H9 (cell line): ENCODE results near the gene HIPK2. TPM values are rescaled to one million over a fixed set of nuclear protein-coding genes. Genes with fewer than 3 reads are reported as not detected.

ENCODE experiments used
- DNase-seq: peaks from one replicate; pipeline ENCODE4 v3.0.0-alpha.2; 2017
- H2AFZ ChIP-seq: one replicate; pipeline ENCODE4 v1.6.1; 2013; ENCODE audit warnings: mild to moderate bottlenecking, low read length, control low read depth, moderate library complexity
- H2AK5ac ChIP-seq: 2 replicates; pipeline ENCODE4 v1.6.1; 2013; ENCODE audit warnings: low read length, control low read depth, mixed read lengths; ENCODE audit not compliant: insufficient read length
- H2BK120ac ChIP-seq: one replicate; pipeline ENCODE4 v1.6.1; 2013; ENCODE audit warnings: low read depth, mild to moderate bottlenecking, low read length, control low read depth, inconsistent platforms; ENCODE audit not compliant: poor library complexity, severe bottlenecking
- H2BK12ac ChIP-seq: 2 replicates; pipeline ENCODE4 v1.6.1; 2013; ENCODE audit warnings: low read length, control low read depth, mixed read lengths, low read depth; ENCODE audit not compliant: insufficient read length
- H2BK15ac ChIP-seq: 2 replicates; pipeline ENCODE4 v1.6.1; 2013; ENCODE audit warnings: low read depth, low read length, control low read depth
- H2BK20ac ChIP-seq: one replicate; pipeline ENCODE4 v1.6.1; 2013; ENCODE audit warnings: low read depth, mild to moderate bottlenecking, low read length, control low read depth, inconsistent platforms; ENCODE audit not compliant: poor library complexity, severe bottlenecking
- H2BK5ac ChIP-seq: 2 replicates; pipeline ENCODE4 v1.6.1; 2013; ENCODE audit warnings: low read length, control low read depth, mixed read lengths; ENCODE audit not compliant: insufficient read length
- H3K14ac ChIP-seq: 2 replicates; pipeline ENCODE4 v1.6.1; 2013; ENCODE audit warnings: low read length, control low read depth; ENCODE audit not compliant: insufficient read depth
- H3K18ac ChIP-seq: 2 replicates; pipeline ENCODE4 v1.6.1; 2013; ENCODE audit warnings: low read depth, mild to moderate bottlenecking, mixed read lengths, low read length, control low read depth; ENCODE audit not compliant: insufficient read length
- H3K23ac ChIP-seq: 2 replicates; pipeline ENCODE4 v1.6.1; 2013; ENCODE audit warnings: low read length, control low read depth, mixed read lengths, low read depth; ENCODE audit not compliant: insufficient read length
- H3K23me2 ChIP-seq: 2 replicates; pipeline ENCODE4 v1.6.1; 2013; ENCODE audit warnings: low read depth, mild to moderate bottlenecking, mixed read lengths, low read length, control low read depth; ENCODE audit not compliant: insufficient read length, poor library complexity, severe bottlenecking
- H3K27ac ChIP-seq: 2 replicates; pipeline ENCODE4 v1.5.1; 2013; ENCODE audit warnings: low read length, control low read depth, mixed read lengths, low read depth; ENCODE audit not compliant: insufficient read length
- H3K27me3 ChIP-seq: 2 replicates; pipeline ENCODE4 v1.6.1; 2013; ENCODE audit warnings: low read length, control low read depth, inconsistent platforms; ENCODE audit not compliant: insufficient read depth
- H3K4ac ChIP-seq: 2 replicates; pipeline ENCODE4 v1.6.1; 2013; ENCODE audit warnings: low read depth, mild to moderate bottlenecking, control low read depth, inconsistent platforms, low read length, moderate library complexity
- H3K4me1 ChIP-seq: 2 replicates; pipeline ENCODE4 v1.6.1; 2013; ENCODE audit warnings: low read length, control low read depth, inconsistent platforms; ENCODE audit not compliant: insufficient read depth
- H3K4me2 ChIP-seq: 2 replicates; pipeline ENCODE4 v1.6.1; 2013; ENCODE audit warnings: low read length, control low read depth, mixed read lengths; ENCODE audit not compliant: insufficient read length, insufficient read depth
- H3K56ac ChIP-seq: 2 replicates; pipeline ENCODE4 v1.6.1; 2013; ENCODE audit warnings: low read depth, mild to moderate bottlenecking, mixed read lengths, low read length, control low read depth; ENCODE audit not compliant: insufficient read length
- H3K79me1 ChIP-seq: 2 replicates; pipeline ENCODE4 v1.6.1; 2013; ENCODE audit warnings: low read depth, mild to moderate bottlenecking, moderate library complexity, low read length, control low read depth, inconsistent platforms; ENCODE audit not compliant: insufficient read depth, poor library complexity, severe bottlenecking
- H3K79me2 ChIP-seq: 2 replicates; pipeline ENCODE4 v1.6.1; 2013; ENCODE audit warnings: low read length, control low read depth, inconsistent platforms; ENCODE audit not compliant: insufficient read depth
- H3K9ac ChIP-seq: 2 replicates; pipeline ENCODE4 v1.6.1; 2013; ENCODE audit warnings: low read length, control low read depth, mixed read lengths; ENCODE audit not compliant: insufficient read length; ENCODE audit errors: extremely low read depth
- H3K9me3 ChIP-seq: one replicate; pipeline ENCODE4 v1.6.1; 2013; ENCODE audit warnings: low read depth, low read length, inconsistent platforms; ENCODE audit not compliant: control insufficient read depth
- H3T11ph ChIP-seq: one replicate; pipeline ENCODE4 v1.6.1; 2013; ENCODE audit warnings: mild to moderate bottlenecking, low read length, control low read depth, inconsistent platforms
- H4K20me1 ChIP-seq: one replicate; pipeline ENCODE4 v1.6.1; 2013; ENCODE audit not compliant: control insufficient read depth, insufficient read length, insufficient read depth
- H4K5ac ChIP-seq: 2 replicates; pipeline ENCODE4 v1.6.1; 2013; ENCODE audit warnings: low read depth, mild to moderate bottlenecking, mixed read lengths, low read length, control low read depth; ENCODE audit not compliant: insufficient read length
- H4K8ac ChIP-seq: replicated peaks from 2 replicates; pipeline ENCODE4 v1.6.1; 2013; ENCODE audit warnings: low read length, control low read depth, mixed read lengths, low read depth; ENCODE audit not compliant: insufficient read length
- H4K91ac ChIP-seq: 2 replicates; pipeline ENCODE4 v1.6.1; 2013; ENCODE audit warnings: low read depth, mild to moderate bottlenecking, moderate library complexity, mixed read lengths, low read length, control low read depth; ENCODE audit not compliant: insufficient read length
- H3K27ac Mint-ChIP-seq, 3 experiments: 2 replicates in 2 of 3; 3 replicates in 1 of 3; pipeline ENCODE4 v1.8.0; 2020 to 2021; ENCODE audit warnings: mixed read lengths in 3 of 3, mild to moderate bottlenecking in 1 of 3, moderate library complexity in 1 of 3
- H3K27me3 Mint-ChIP-seq: 2 replicates; pipeline ENCODE4 v1.8.0; 2021; ENCODE audit warnings: low read depth, mild to moderate bottlenecking, moderate library complexity, mixed read lengths
- H3K36me3 Mint-ChIP-seq, 3 experiments: 2 replicates in 2 of 3; 3 replicates in 1 of 3; pipeline ENCODE4 v1.8.0; 2020 to 2021; ENCODE audit warnings: low read depth in 3 of 3, mixed read lengths in 3 of 3; ENCODE audit not compliant: insufficient read depth in 1 of 3
- H3K4me1 Mint-ChIP-seq, 2 experiments: 2 replicates each; pipeline ENCODE4 v1.8.0; 2020; ENCODE audit warnings: mixed read lengths in 2 of 2
- H3K4me3 Mint-ChIP-seq, 2 experiments: 2 replicates in 1 of 2; 3 replicates in 1 of 2; pipeline ENCODE4 v1.8.0; 2020 to 2021; ENCODE audit warnings: mild to moderate bottlenecking in 2 of 2, mixed read lengths in 2 of 2, moderate library complexity in 1 of 2
- H3K9me3 Mint-ChIP-seq, 2 experiments: 2 replicates in 1 of 2; 3 replicates in 1 of 2; pipeline ENCODE4 v1.8.0; 2020; ENCODE audit warnings: mild to moderate bottlenecking in 2 of 2, mixed read lengths in 2 of 2, moderate library complexity in 1 of 2
- WGBS: extraction: QIAGEN DNeasy Blood & Tissue Kit; methylation state at CpG from one replicate; pipeline ENCODE4 v1.1.7; 2013; ENCODE audit warnings: missing lambda C conversion rate, low lambda C conversion rate, mixed read lengths; ENCODE audit not compliant: insufficient read length; ENCODE audit errors: extremely low coverage; 5-methylcytosine and 5-hydroxymethylcytosine counted together
- total RNA-seq: library from RNA; stranded (reverse); gene quantifications from 2 replicates; pipeline ENCODE4 v1.2.1, GENCODE V29; 2021
- TF ChIP-seq, protein P1 (sequence below): fragments of 200-600 bp; sonication (generic); conservative IDR thresholded peaks from 3 replicates; pipeline ENCODE4 v1.8.0; 2021; ENCODE audit warnings: antibody characterized with exemption, mild to moderate bottlenecking

Gene HIPK2
- total RNA-seq, 1 experiment from 2014 or later: 21.9 TPM

DNA sequence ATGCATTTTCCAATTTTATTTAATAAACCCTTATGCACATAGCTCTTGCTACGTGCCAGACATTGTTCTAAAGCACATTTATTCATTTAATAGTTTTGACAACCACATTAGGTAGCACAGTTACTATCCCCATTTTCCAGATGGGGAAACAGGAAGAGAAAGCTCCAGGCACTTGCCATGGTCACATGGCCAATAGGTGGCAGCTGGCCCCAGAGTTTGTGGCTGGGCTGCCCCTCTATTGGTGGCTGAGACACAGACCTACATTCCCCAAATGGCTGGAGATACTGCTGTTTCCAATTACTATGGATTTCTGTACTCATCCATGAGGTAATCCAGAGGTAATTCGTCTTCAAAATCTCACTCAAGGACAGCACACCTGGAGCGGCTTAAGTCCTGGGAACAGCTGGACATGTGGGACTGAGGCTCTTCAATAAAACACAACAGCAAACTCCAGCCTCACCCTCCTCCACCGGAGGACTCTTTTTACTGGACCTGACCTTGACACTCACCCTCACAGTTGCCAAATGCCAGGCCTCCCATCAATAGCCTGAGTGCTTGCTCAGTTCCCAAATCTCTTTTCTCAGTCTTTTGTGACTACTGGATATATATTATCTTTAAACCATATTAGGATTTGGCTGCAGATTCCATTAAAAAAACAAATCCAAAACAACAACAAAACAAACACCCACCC lies 148.3 kb downstream of the HIPK2 start:
- Mint-ChIP-seq H3K36me3 (peaks cover 6 to 43% (median 26%) of the 10 kb centered on the region in 3 experiments), H3K9me3 (no peaks in the 10 kb centered on the region), H3K27ac (no peak overlapping the region; a peak in 1 of 7 replicates), H3K27me3 (no peaks in the 10 kb centered on the region), H3K4me3 (no peak overlapping the region), H3K4me1 (peaks cover 7 to 9% of the 10 kb centered on the region in 2 experiments)
- Histone ChIP-seq H3K23ac (no peak overlapping the region), H4K20me1 (no peaks in the 10 kb centered on the region), H4K91ac (no peak overlapping the region), H3K14ac (no peak overlapping the region), H3K79me1 (no peaks in the 10 kb centered on the region), H2BK12ac (no peak overlapping the region), H3K9ac (no peak overlapping the region), H3T11ph (no peak overlapping the region), H3K23me2 (no peaks in the 10 kb centered on the region), H3K27ac (no peak overlapping the region), H3K4me1 (no peaks in the 10 kb centered on the region; the same call in 1 of the 2 replicates), H2BK20ac (no peak overlapping the region), H3K56ac (no peak overlapping the region), H2BK15ac (no peak overlapping the region), H3K9me3 (no peaks in the 10 kb centered on the region), H3K4me2 (no peak overlapping the region), H3K79me2 (no peaks in the 10 kb centered on the region), H2AK5ac (no peak overlapping the region), H2BK5ac (no peak overlapping the region), H2BK120ac (no peak overlapping the region), H2AFZ (no peak overlapping the region), H3K18ac (no peak overlapping the region), H3K4ac (no peak overlapping the region), H4K8ac (no peak overlapping the region), H4K5ac (no peak overlapping the region), H3K27me3 (no peaks in the 10 kb centered on the region)
- no peak for DNase-seq
- TF ChIP-seq, protein P1, sequence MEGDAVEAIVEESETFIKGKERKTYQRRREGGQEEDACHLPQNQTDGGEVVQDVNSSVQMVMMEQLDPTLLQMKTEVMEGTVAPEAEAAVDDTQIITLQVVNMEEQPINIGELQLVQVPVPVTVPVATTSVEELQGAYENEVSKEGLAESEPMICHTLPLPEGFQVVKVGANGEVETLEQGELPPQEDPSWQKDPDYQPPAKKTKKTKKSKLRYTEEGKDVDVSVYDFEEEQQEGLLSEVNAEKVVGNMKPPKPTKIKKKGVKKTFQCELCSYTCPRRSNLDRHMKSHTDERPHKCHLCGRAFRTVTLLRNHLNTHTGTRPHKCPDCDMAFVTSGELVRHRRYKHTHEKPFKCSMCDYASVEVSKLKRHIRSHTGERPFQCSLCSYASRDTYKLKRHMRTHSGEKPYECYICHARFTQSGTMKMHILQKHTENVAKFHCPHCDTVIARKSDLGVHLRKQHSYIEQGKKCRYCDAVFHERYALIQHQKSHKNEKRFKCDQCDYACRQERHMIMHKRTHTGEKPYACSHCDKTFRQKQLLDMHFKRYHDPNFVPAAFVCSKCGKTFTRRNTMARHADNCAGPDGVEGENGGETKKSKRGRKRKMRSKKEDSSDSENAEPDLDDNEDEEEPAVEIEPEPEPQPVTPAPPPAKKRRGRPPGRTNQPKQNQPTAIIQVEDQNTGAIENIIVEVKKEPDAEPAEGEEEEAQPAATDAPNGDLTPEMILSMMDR: peak; percentile 35; the same call in 1 of the 3 replicates
- no CpG with 5 or more reads among the region's 4 CpGs for WGBS
